DMS153 treated with DMSO at 0.1 percent for 48 hours (cell line): Measurements from ENCODE around the gene C1QTNF9.
"Not testable (repeated sequence)": the region's sequence is repeated elsewhere in the genome, so short reads cannot be mapped to it uniquely, and the experiment has no call there.

ENCODE experiments used
- DNase-seq: peaks from one replicate; lab custom pipeline; 2025; ENCODE audit not compliant: unreplicated experiment; lab: John Stamatoyannopoulos, UW

Gene C1QTNF9

GRCh38 chr13:24359252-24359651, 49.9 kb downstream of the C1QTNF9 start:
- not testable (repeated sequence) for DNase-seq

- no peak for DNase-seq
Observed at GRCh38 chr13:24360106-24360505, 50.7 kb downstream of the C1QTNF9 start.

- DNase-seq: no peak
Observed at GRCh38 chr13:24361113-24361512, 51.7 kb downstream of the C1QTNF9 start.

- DNase-seq: no peak
Observed at GRCh38 chr13:24361852-24362366, 52.5 kb downstream of the C1QTNF9 start.

- no peak for DNase-seq
Observed at GRCh38 chr13:24362435-24362952, 53.1 kb downstream of the C1QTNF9 start.

- DNase-seq: no peak
Observed at GRCh38 chr13:24365191-24365590, 55.8 kb downstream of the C1QTNF9 start.

GRCh38 chr13:24366315-24366714, 56.9 kb downstream of the C1QTNF9 start:
- not testable (repeated sequence) for DNase-seq

- not testable (repeated sequence) for DNase-seq
Observed at GRCh38 chr13:24371273-24371672, 61.9 kb downstream of the C1QTNF9 start.
